LNCaP clone FGC (cell line): ENCODE data around the gene SCFD2.

Source experiments
- DNase-seq: peaks from one replicate; pipeline ENCODE4 v3.0.0-alpha.2; 2011; ENCODE audit warnings: low read depth
- H3K4me3 ChIP-seq: 2 replicates; pipeline ENCODE4 v1.5.1; 2011; ENCODE audit warnings: mild to moderate bottlenecking, low read depth, low read length, control low read depth
- TF ChIP-seq, protein P1 (sequence below): IDR thresholded peaks from 2 replicates; pipeline ENCODE4 v1.5.1; 2012; ENCODE audit warnings: mild to moderate bottlenecking; ENCODE audit not compliant: control insufficient read depth, insufficient read depth; ENCODE audit errors: extremely low read depth

The SCFD2 gene

GRCh38 chr4:52883183-52883621 lies 482.7 kb downstream of the SCFD2 start:
- TF ChIP-seq, protein P1, sequence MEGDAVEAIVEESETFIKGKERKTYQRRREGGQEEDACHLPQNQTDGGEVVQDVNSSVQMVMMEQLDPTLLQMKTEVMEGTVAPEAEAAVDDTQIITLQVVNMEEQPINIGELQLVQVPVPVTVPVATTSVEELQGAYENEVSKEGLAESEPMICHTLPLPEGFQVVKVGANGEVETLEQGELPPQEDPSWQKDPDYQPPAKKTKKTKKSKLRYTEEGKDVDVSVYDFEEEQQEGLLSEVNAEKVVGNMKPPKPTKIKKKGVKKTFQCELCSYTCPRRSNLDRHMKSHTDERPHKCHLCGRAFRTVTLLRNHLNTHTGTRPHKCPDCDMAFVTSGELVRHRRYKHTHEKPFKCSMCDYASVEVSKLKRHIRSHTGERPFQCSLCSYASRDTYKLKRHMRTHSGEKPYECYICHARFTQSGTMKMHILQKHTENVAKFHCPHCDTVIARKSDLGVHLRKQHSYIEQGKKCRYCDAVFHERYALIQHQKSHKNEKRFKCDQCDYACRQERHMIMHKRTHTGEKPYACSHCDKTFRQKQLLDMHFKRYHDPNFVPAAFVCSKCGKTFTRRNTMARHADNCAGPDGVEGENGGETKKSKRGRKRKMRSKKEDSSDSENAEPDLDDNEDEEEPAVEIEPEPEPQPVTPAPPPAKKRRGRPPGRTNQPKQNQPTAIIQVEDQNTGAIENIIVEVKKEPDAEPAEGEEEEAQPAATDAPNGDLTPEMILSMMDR, result no peak

DNA sequence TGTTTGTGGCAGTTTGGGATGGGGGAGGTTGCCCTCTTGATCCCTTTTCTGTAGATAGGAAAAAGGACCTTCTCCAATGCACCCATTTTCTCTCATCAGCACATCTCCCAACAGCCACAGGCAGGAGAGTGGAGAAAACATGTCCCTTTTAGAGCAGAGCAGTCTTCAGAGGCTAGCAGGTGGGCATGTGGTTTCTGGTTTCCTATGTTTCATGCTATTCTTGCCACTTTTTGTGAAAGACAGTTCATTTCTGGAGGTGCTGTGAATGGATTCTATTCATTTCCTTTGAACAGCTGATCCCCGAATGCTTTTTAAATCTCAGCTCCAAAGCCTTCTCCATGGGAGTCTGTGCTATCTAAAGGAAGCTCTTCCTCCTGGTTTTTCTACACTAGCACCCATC lies 484.9 kb downstream of the SCFD2 start:
- no peak for DNase-seq
- TF ChIP-seq, protein P1, result no peak
- H3K4me3 ChIP-seq, result no peak overlapping the region

More at GRCh38 chr4:52883183-52883621, 482.7 kb downstream of the SCFD2 start:
- DNase-seq, result no peak
- no peak overlapping the region for H3K4me3 ChIP-seq

- no peak overlapping the region for H3K4me3 ChIP-seq
- no peak for DNase-seq
- TF ChIP-seq, protein P1, result no peak
These were observed 486.4 kb downstream of the SCFD2 start for GRCh38 chr4:52879471-52879870.

DNA sequence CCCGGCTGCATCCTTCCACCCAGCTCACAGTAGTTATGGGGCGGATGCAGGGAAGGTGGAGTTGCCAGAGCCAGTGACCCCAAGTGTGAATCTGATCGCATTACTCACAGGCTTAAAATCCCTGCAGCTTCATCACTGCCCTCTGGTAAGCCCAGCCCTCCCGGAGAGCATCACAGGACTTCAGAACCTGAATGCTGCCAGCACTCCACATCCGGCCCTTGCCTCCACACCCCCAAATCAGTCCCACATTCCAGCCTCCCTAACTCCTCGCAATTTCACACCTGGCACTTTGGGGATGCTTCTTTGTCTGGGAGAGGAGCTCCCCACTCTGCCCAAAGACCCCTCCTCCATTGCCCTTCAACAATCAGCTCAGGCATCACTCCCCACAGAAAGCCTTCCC lies 488.2 kb downstream of the SCFD2 start:
- TF ChIP-seq, protein P1, result no peak
- DNase-seq, result no peak
- H3K4me3 ChIP-seq, result no peak overlapping the region

DNA sequence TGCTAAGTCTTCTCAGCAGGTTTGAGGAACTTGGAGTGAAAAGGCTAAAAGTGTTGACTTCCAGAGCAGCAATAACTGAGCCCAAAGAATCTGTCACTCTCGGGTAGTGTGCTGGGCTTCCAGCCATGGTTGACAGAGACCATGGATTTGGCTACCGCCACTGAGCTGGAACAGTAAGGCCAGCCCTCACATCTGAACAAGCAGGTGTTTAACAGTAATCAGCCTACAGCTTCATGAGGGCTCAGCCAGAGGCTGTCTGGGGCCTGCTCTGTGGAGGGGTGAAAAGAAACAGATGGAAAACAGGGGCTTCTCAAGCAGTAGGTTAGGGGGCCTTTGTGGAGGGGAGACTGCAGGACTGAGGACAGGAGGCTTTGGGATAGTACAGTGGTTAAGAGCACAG lies 488.8 kb downstream of the SCFD2 start:
- TF ChIP-seq, protein P1, result no peak

DNA sequence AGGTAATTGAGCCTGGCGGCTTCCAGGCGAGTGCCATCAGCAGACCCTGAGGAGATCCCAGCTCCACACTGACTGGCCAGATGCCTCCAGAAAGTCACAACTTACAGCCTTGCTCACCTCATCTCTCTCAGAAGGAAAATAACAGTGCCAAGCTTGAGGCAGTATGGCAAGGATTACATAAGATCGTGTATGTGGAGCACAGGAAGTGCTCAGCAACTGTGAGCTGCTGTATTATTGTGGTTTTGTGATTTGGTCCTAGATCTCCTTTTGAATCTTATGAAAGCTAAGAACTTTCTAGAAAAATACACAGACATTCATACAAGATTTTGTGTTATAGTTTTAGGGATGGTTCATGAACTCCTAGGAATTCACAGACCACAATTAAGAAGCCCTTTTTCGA lies 489.8 kb downstream of the SCFD2 start:
- no peak for DNase-seq
- no peak overlapping the region for H3K4me3 ChIP-seq
- TF ChIP-seq, protein P1, result no peak

More for the DNA sequence above, 488.8 kb downstream of the SCFD2 start:
- no peak for DNase-seq
- no peak overlapping the region for H3K4me3 ChIP-seq

DNA sequence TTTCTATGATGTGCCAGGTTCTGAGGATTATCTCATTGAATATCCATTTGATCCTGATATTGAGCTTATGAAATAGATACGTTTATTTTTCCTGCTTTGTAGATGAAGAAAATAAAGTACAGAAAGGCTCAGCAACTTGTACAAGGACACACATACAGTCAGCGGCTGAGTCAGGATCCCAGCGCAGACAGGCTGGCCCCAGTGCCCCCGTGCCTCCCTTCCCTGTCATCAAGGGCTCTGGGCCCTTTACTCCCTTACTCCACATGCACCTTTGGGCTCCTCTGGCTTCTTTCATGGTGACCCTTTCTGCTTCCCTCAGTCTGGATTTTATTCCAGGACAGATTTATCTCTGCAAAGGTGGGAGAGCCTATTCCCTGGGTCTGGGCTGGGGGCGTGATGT lies 490.9 kb downstream of the SCFD2 start:
- H3K4me3 ChIP-seq, result no peak overlapping the region
- DNase-seq, result no peak
- TF ChIP-seq, protein P1, result no peak
